ENCODE measurements around the gene PTPRE.

Gene PTPRE

GRCh38 chr10:128096486-128097199, 189.7 kb downstream of the PTPRE start:
- DNase-seq (ENCODE audit: low read depth), result no peak

- no peak for DNase-seq (ENCODE audit: low read depth)
Measured at GRCh38 chr10:128097783-128098182, 190.9 kb downstream of the PTPRE start.

DNA sequence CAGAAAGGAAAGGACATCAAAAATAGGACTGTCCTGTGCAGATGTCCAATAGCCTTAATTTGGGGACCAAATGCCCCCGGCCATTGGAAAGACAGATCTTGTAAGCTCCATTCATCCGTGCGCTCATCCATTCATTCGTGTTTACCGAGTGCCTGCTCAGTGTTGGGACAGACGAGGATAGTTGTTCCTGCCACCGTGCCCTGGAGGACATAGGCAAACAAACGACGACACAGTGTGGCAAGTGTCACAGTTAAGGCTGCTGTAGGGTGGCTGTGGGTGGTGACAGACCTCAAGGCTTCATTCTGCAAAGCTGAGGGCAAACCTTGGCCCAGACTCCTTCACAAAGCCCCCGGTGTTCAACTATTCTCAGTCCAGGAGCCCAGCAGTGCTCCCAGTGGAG, 191.7 kb downstream of the PTPRE start:
- no peak for DNase-seq (ENCODE audit: low read depth)

DNA sequence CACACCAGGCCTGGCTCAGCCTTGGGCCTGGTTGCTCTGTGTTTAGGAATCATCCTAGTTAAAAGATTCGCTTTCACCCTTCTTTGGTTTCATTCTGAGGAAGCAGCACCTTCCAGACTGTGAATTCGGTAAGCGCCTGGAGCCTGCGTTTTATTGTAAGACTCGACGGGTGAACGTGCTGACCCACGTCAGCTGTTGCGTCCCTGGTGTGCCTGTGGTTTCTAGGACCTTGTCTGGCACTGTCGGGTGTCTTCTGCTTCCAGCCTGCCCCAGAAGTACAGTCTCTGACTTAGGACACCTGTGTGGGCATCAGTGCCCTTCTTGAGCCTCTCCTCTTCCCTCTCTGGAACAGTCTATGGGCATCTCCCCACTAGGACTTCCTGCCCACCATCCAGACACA, 193.0 kb downstream of the PTPRE start:
- DNase-seq (ENCODE audit: low read depth), result no peak

GRCh38 chr10:128101901-128102300, 195.0 kb downstream of the PTPRE start:
- DNase-seq (ENCODE audit: low read depth), result no peak

- DNase-seq (ENCODE audit: low read depth), result no peak
Measured at GRCh38 chr10:128102480-128103228, 195.8 kb downstream of the PTPRE start.

- no peak for DNase-seq (ENCODE audit: low read depth)
Measured at GRCh38 chr10:128103229-128103714, 196.4 kb downstream of the PTPRE start.

DNA sequence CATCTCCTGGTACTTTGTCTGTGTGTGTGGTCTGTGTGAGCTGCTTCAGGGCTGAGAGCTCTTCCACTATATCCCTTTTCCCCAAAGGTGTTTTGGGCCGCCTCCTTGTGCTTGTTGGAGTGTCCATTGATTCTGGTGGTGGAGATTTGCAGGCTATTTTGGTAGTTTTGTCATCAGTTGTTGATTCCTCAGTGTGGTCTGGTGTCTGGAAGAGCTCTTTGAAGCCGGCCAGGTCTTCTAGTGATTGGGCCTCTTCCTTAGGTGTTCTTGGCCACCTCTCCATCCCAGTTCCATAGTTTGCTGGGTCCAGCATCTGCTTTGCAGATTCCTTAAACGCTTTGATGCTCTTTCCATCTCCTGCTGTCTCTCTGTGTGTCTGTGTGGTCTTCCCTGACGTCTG, 198.5 kb downstream of the PTPRE start:
- DNase-seq (ENCODE audit: low read depth), result no peak

DNA sequence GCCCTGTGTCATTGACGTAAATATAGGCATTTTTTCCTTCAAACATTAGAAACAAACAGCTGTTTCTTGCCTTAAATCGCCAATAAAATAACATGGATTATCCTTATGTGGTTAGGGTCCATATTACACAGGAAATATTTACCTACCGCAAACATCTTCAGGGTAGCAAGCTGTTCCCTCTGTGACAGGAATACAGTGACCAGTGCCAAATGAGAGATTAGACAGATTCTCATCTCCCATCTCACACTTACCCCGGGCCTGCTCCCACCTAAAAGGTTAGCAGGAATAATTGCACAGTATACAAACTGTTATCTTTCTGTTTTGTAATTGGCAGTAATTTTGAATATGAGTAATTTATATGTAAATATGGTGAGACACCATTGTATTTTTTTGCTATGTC, 202.8 kb downstream of the PTPRE start:
- DNase-seq (ENCODE audit: low read depth), result no peak

DNA sequence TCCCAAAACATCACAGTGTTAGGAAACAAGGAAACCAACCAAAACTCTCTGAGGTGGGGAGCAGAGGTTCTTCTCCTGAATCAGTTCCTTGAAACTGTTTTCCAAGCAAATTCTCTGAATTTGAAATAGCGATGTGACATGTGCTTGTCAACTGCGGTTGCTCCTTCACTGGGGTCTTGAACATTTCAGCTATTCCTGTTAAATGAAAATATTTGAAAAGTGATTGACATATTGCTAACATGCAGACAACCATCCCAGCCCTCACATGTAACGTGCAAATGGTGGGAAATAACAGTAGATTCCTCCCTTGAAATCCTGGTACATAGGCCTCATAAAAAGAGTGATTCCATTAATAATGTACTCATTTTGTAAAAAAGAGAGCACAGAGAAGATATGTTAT, 203.4 kb downstream of the PTPRE start:
- no peak for DNase-seq (ENCODE audit: low read depth)

- DNase-seq (ENCODE audit: low read depth), result no peak
Measured at GRCh38 chr10:128111696-128112095, 204.8 kb downstream of the PTPRE start.

DNA sequence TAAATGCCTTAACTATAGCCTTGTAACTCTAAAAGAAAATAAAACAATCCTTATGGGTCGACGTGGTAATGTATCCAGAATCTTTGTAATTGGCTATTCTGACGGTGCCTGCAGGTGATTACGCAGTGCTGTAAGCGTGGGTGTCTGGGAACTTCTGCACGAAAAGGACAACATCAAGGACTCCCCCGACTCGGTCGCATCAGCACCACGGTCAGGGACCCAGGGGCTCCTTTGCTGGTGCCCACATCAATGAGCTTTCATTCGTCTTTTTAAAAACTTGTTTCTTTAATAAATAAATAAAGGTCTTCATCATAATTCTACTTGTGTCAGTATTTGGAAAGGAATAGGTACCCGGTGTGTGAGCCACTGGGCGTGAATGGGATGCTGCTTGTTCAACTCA, 206.1 kb downstream of the PTPRE start:
- DNase-seq (ENCODE audit: low read depth), result no peak

DNA sequence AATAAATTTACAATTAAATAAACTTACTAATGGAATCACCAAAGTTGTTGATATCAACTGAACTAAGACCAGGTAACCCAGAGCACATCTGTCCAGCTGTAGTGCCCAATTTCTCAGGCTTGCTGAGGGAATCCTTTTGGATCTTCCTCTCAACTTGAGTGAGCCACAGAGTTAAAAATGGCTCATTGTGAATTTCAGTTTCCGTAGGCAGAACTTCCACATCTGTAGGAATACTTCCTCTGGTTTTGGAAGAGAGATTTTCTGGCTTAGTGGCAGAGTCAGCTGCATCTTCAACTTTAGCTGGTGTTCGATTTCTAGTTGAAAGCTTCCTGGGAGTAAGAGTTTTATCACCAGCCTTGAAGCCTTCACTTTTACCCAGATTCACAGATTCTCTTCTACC, 208.0 kb downstream of the PTPRE start:
- no peak for DNase-seq (ENCODE audit: low read depth)

DNA sequence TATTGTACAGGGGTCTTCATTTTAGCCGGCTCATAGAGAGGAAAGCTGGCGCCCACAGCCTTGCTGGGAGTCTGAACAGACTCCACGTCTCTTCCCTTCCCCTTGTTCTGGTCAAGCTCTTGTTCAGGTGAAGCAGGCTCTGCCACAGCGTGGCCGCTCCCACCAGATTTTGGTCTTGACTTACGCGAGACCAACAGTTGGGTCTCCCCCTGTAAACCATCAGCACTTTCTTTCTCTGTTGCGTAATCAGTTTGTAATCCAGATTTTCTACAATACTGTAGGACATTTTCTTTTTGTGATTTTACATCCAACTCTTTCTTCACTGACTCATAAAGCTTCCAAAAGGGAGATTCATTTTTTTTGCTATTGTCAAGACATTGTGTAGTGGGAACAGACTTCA, 208.5 kb downstream of the PTPRE start:
- DNase-seq (ENCODE audit: low read depth), result no peak

- no peak for DNase-seq (ENCODE audit: low read depth)
Measured at GRCh38 chr10:128116187-128116586, 209.3 kb downstream of the PTPRE start.

DNA sequence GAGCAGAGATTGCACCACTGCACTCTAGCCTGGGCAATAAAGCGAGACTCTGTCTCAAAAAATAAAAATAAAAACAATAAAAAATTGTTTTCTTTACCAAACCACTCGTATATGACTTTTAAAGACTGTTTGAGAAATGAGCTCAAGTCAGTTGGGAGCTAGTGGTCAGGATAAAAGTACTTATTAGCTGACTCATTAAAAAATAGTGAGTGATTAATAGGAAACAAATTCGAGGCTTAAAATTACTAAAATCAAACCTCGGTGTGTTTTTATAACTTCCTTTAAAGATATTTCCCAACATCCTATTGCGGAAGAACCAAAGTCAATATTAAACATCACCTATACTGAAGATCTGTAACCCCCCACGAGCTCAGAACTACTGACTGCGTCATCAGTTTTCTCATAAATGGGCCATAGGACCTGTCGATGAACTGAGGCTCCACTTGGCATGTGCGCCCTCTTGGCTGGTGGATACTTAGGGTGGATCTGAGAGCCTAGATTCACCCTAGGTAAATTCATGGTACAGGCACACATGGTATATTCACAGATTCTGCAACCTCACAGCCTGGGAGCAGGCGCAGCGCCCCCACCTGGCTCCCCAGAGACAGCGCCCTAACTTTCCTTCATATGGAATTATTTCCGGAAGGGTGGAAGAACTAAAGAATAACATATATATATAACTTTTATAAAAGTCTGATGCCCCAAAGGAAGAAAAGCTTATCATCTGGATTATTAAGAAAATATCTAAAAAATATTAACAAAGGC, 210.1 kb downstream of the PTPRE start:
- no peak for DNase-seq (ENCODE audit: low read depth)

GRCh38 chr10:128121750-128122412, 215.0 kb downstream of the PTPRE start:
- DNase-seq (ENCODE audit: low read depth), result no peak

- DNase-seq (ENCODE audit: low read depth), result no peak
Measured at GRCh38 chr10:128122931-128123330, 216.0 kb downstream of the PTPRE start.

GRCh38 chr10:128123846-128124245, 216.9 kb downstream of the PTPRE start:
- DNase-seq (ENCODE audit: low read depth), result no peak

GRCh38 chr10:128124813-128125403, 218.0 kb downstream of the PTPRE start:
- no peak for DNase-seq (ENCODE audit: low read depth)

- DNase-seq (ENCODE audit: low read depth), result no peak
Measured at GRCh38 chr10:128125416-128125943, 218.6 kb downstream of the PTPRE start.
